ENCODE data around the gene DNHD1. TPM values are rescaled to one million over a fixed set of nuclear protein-coding genes. Genes with fewer than 3 reads are reported as not detected.

Gene DNHD1
- total and polyA plus RNA-seq, 2 of the 13 experiments (the other 11 are each of a cell fraction or from before 2014, with no cell fraction given) = 2.7 to 9.3 TPM

- intact Hi-C loops (cut with micrococcal nuclease; ENCODE audit: unreplicated experiment) = loop anchor here (2.0 kb wide), 1 partner anchor 23 kb away; the partner anchor contains the start of genes ARFIP2 and TIMM10B
- Histone ChIP-seq H3K36me3 (replicated peaks in 1 of 2; ENCODE audit: control insufficient read depth in 1 of 2, insufficient read depth in 2 of 2, low read length in 2 of 2) (peaks cover 2 to 8% of the 10 kb centered on the region in 2 experiments; a peak in 3 of 5 replicates), H3K79me2 (ENCODE audit: insufficient read depth, low read length) (no peaks in the 10 kb centered on the region), H3K4me3 (replicated peaks in 1 of 3; ENCODE audit: insufficient read depth in 1 of 3, low read depth in 2 of 3, low read length in 3 of 3) (no peak overlapping the region), H3K4me1 (ENCODE audit: insufficient read depth, low read length) (no peaks in the 10 kb centered on the region), H3K27ac (ENCODE audit: extremely low read length, insufficient read depth, low read length) (no peak overlapping the region), H3K9ac (ENCODE audit: insufficient read depth, low read depth, low read length) (no peak overlapping the region), H2AFZ (ENCODE audit: low read length) (no peak overlapping the region), H3K9me3 (ENCODE audit: low read length) (no peaks in the 10 kb centered on the region), H3K4me2 (ENCODE audit: low read depth, low read length) (no peak overlapping the region), H4K20me1 (ENCODE audit: insufficient read depth, low read length) (no peaks in the 10 kb centered on the region), H3K27me3 (ENCODE audit: control insufficient read depth in 1 of 2, insufficient read depth in 2 of 2, low read length in 2 of 2) (no peaks in the 10 kb centered on the region; a peak in 1 of 5 replicates)
- no peak for ATAC-seq
- WGBS (ENCODE audit: low lambda C conversion rate) = 93% methylated on average over 3 of the region's 3 CpGs
- TF ChIP-seq TBP (CRISPR knock-in tag; IDR thresholded peaks at IDR 0.05) = no peak
- TF ChIP-seq DNMT3B (CRISPR knock-in tag; conservative IDR thresholded peaks at IDR 0.05) = no peak
- no peak for TF ChIP-seq ZNF430 (CRISPR knock-in tag; IDR thresholded peaks at IDR 0.05)
- TF ChIP-seq MXD1 (CRISPR knock-in tag; IDR thresholded peaks at IDR 0.05) = no peak
- ChIA-PET POLR2A (interaction anchor here (2.0 kb wide), 1 partner anchor 125 kb away, joined by 7 read pairs; no protein-coding TSS in a partner anchor), CTCF (ENCODE audit: low intra/inter-chr PET ratio, low total read pairs) (interaction anchor here (1.2 kb wide), 1 partner anchor 125 kb away, joined by 3 read pairs; no protein-coding TSS in a partner anchor)
- in situ Hi-C loops (cut with HindIII; ENCODE audit: extremely low pct_ligation_motif_present, low pct_unique_long_range_greater_than_20kb) = loop anchor here (10.0 kb wide), 1 partner anchor 119 kb away; no protein-coding TSS in a partner anchor
- no peak for FAIRE-seq
- BruUV-seq (replicated peaks) = no TSS peak
- DNase-seq (ENCODE audit: low spot score) = no peak
Observed at GRCh38 chr11:6504166-6504565, 7.1 kb downstream of the DNHD1 start.

GRCh38 chr11:6505577-6506240, 8.6 kb downstream of the DNHD1 start:
- no TSS peak for BruUV-seq (replicated peaks)
- H4K20me1 ChIP-seq (ENCODE audit: insufficient read depth, low read length) = no peaks in the 10 kb centered on the region
- peak; percentile 25 for DNase-seq (ENCODE audit: low spot score)

More at GRCh38 chr11:6505577-6506240, 8.6 kb downstream of the DNHD1 start:
- no peak overlapping the region for H3K4me2 ChIP-seq (ENCODE audit: low read depth, low read length)
- CTCF ChIA-PET (ENCODE audit: low intra/inter-chr PET ratio, low total read pairs) = interaction anchor here (1.2 to 1.7 kb wide), 3 partner anchors 67 to 127 kb away, joined by 4 to 23 read pairs (median 9); no protein-coding TSS in a partner anchor
- no peak overlapping the region for H3K4me3 ChIP-seq (replicated peaks in 1 of 3; ENCODE audit: insufficient read depth in 1 of 3, low read depth in 2 of 3, low read length in 3 of 3)
- no peak overlapping the region for H3K9ac ChIP-seq (ENCODE audit: insufficient read depth, low read depth, low read length)
- no peaks in the 10 kb centered on the region for H3K79me2 ChIP-seq (ENCODE audit: insufficient read depth, low read length)
- ATAC-seq (peak; percentile 78), FAIRE-seq (peak; percentile 57)
- H3K9me3 ChIP-seq (ENCODE audit: low read length) = no peaks in the 10 kb centered on the region
- intact Hi-C loops (cut with micrococcal nuclease; ENCODE audit: unreplicated experiment) (loop anchor here (1.0 to 2.0 kb wide), 3 partner anchors 25 to 126 kb away; partner anchors contain the start of genes ARFIP2 and TIMM10B), in situ Hi-C loops (cut with HindIII; ENCODE audit: extremely low pct_ligation_motif_present, low pct_unique_long_range_greater_than_20kb) (loop anchor here (10.0 kb wide), 1 partner anchor 121 kb away; no protein-coding TSS in a partner anchor)
- 48% methylated on average over 2 of the region's 2 CpGs for WGBS (ENCODE audit: low lambda C conversion rate)
- H3K4me1 ChIP-seq (ENCODE audit: insufficient read depth, low read length) = no peaks in the 10 kb centered on the region
- POLR2A ChIA-PET = interaction anchor here (1.1 to 2.0 kb wide), 3 partner anchors 14 to 126 kb away, joined by 3 to 7 read pairs (median 3); no protein-coding TSS in a partner anchor
- TF ChIP-seq KAT2B (IDR thresholded peaks at IDR 0.05; ENCODE audit: borderline replicate concordance, low read depth, low read length) (no peak), MIXL1 (CRISPR knock-in tag; IDR thresholded peaks at IDR 0.05) (peak; percentile 95), SMC3 (IDR thresholded peaks at IDR 0.05; ENCODE audit: low read length) (peak; percentile 60; the same call in 1 of the 2 replicates), RAD21 (CRISPR knock-in tag; IDR thresholded peaks at IDR 0.05) (0 out of 2 replicates have a peak, but pooled peaks have one; percentile 36), ZNF232 (CRISPR knock-in tag; IDR thresholded peaks at IDR 0.05; ENCODE audit: borderline replicate concordance) (no peak), STAG1 (CRISPR knock-in tag; IDR thresholded peaks at IDR 0.05) (peak; percentile 66), CTCF (CRISPR knock-in tag; IDR thresholded peaks at IDR 0.05) (peak; percentile 75)
- peaks cover 2 to 8% of the 10 kb centered on the region in 2 experiments; a peak in 4 of 5 replicates for H3K36me3 ChIP-seq (replicated peaks in 1 of 2; ENCODE audit: control insufficient read depth in 1 of 2, insufficient read depth in 2 of 2, low read length in 2 of 2)
- H3K27ac ChIP-seq (ENCODE audit: extremely low read length, insufficient read depth, low read length) = no peak overlapping the region
- no peaks in the 10 kb centered on the region; a peak in 1 of 5 replicates for H3K27me3 ChIP-seq (ENCODE audit: control insufficient read depth in 1 of 2, insufficient read depth in 2 of 2, low read length in 2 of 2)
- no peak overlapping the region for H2AFZ ChIP-seq (ENCODE audit: low read length)

Data from HepG2 (cell line).